Measurements from ENCODE around the gene TREML2.

The TREML2 gene

DNA sequence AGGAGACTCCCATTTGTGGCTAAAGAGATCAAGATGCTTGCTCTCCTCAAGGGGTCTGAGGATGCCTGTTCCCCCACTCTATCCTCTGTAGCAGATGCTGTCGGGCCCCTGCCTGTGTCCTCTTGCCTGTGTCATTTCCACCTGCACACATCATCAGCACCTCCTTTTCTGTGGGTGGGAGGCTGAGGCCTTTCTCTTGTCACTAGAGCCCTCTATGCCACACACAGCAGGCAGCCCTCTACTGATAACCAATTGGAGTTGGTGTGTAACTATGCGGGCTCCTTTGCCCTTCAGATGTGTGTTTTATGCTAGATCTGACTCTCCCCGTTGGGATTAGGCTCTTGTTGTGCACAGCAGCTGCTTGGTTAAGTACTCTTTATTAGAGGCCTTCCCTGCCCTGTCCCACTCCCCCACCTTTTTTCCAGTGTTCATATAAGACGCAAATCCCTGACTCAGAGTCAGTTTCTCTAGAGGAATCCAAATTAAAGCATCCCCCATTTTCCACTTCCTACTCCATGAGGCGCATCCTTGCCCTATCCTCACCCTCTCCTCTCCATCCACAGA is 7.7 kb downstream of the TREML2 start:
- no peak overlapping the region for H3K4me3 ChIP-seq (ENCODE audit: low read depth, low read length)
- H3K4me1 ChIP-seq (ENCODE audit: control insufficient read depth, insufficient read depth, low read length) = no peaks in the 10 kb centered on the region
- no peak overlapping the region for H3K27ac ChIP-seq (ENCODE audit: extremely low read depth, low read depth, low read length)
- H3K9me3 ChIP-seq (ENCODE audit: control insufficient read depth, insufficient read depth, low read depth, low read length) = no peaks in the 10 kb centered on the region
- TF ChIP-seq, protein P1, sequence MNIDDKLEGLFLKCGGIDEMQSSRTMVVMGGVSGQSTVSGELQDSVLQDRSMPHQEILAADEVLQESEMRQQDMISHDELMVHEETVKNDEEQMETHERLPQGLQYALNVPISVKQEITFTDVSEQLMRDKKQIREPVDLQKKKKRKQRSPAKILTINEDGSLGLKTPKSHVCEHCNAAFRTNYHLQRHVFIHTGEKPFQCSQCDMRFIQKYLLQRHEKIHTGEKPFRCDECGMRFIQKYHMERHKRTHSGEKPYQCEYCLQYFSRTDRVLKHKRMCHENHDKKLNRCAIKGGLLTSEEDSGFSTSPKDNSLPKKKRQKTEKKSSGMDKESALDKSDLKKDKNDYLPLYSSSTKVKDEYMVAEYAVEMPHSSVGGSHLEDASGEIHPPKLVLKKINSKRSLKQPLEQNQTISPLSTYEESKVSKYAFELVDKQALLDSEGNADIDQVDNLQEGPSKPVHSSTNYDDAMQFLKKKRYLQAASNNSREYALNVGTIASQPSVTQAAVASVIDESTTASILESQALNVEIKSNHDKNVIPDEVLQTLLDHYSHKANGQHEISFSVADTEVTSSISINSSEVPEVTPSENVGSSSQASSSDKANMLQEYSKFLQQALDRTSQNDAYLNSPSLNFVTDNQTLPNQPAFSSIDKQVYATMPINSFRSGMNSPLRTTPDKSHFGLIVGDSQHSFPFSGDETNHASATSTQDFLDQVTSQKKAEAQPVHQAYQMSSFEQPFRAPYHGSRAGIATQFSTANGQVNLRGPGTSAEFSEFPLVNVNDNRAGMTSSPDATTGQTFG (tag by site-specific recombination; IDR thresholded peaks at IDR 0.05; ENCODE audit: borderline replicate concordance) = no peak
- TF ChIP-seq ZFP37 (tag by site-specific recombination; IDR thresholded peaks at IDR 0.05) (no peak), ZNF654 (tag by site-specific recombination; IDR thresholded peaks at IDR 0.05; ENCODE audit: low read depth) (no peak), KLF7 (tag by site-specific recombination; IDR thresholded peaks at IDR 0.05; ENCODE audit: borderline replicate concordance) (no peak), ZNF311 (tag by site-specific recombination; IDR thresholded peaks at IDR 0.05; ENCODE audit: borderline replicate concordance) (no peak), ZNF274 (IDR thresholded peaks at IDR 0.05; ENCODE audit: low read length) (no peak), ZNF274 (tag by site-specific recombination; IDR thresholded peaks at IDR 0.05; ENCODE audit: borderline replicate concordance) (no peak), ZNF423 (tag by site-specific recombination; IDR thresholded peaks at IDR 0.05) (no peak), ZNF211 (tag by site-specific recombination; IDR thresholded peaks at IDR 0.05; ENCODE audit: low read depth) (no peak), ZFP3 (tag by site-specific recombination; IDR thresholded peaks at IDR 0.05; ENCODE audit: low read depth) (no peak), GLIS2 (tag by site-specific recombination; IDR thresholded peaks at IDR 0.05) (no peak), YY2 (tag by site-specific recombination; IDR thresholded peaks at IDR 0.05) (no peak), ZNF501 (tag by site-specific recombination; IDR thresholded peaks at IDR 0.05) (no peak), ZNF530 (tag by site-specific recombination; IDR thresholded peaks at IDR 0.05; ENCODE audit: low read depth) (no peak), ZNF837 (tag by site-specific recombination; IDR thresholded peaks at IDR 0.05) (no peak)
- CTCF ChIA-PET = interaction anchor here (1.5 kb wide), 1 partner anchor 114 kb away, joined by 4 read pairs; no protein-coding TSS in a partner anchor
- no peaks in the 10 kb centered on the region for H3K36me3 ChIP-seq (ENCODE audit: control insufficient read depth in 2 of 2, insufficient read depth in 1 of 2, low read length in 2 of 2)
- POLR2A ChIA-PET = no interaction called here

DNA sequence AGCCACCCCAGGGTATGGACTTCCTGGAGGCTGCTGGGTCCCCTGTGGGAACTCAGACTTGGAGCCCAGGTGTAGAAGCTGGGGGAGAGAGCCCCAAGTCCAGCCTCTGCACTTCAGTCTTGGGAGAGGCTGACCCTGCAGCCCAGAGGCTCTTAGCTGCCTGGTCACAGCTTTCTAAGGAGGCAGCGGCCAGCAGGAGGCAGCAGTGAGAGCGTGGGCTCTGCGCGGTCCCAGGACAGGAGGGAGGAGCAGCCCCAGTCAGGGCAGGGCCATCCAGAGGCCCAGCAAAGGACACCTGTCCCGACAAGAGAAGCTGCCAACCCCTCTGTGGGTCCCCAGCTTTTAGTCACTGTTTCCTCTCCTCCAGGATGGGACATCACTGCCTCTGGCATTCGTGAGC is 9.4 kb downstream of the TREML2 start:
- TF ChIP-seq ZNF175 (tag by site-specific recombination; IDR thresholded peaks at IDR 0.05) = no peak
- TF ChIP-seq, protein P1 (tag by site-specific recombination; IDR thresholded peaks at IDR 0.05; ENCODE audit: borderline replicate concordance) = no peak
- no peak for TF ChIP-seq ZNF76 (tag by site-specific recombination; IDR thresholded peaks at IDR 0.05; ENCODE audit: borderline replicate concordance, low read depth)
- TF ChIP-seq, protein P2, sequence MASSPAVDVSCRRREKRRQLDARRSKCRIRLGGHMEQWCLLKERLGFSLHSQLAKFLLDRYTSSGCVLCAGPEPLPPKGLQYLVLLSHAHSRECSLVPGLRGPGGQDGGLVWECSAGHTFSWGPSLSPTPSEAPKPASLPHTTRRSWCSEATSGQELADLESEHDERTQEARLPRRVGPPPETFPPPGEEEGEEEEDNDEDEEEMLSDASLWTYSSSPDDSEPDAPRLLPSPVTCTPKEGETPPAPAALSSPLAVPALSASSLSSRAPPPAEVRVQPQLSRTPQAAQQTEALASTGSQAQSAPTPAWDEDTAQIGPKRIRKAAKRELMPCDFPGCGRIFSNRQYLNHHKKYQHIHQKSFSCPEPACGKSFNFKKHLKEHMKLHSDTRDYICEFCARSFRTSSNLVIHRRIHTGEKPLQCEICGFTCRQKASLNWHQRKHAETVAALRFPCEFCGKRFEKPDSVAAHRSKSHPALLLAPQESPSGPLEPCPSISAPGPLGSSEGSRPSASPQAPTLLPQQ (tag by site-specific recombination; IDR thresholded peaks at IDR 0.05) = no peak
- TF ChIP-seq, protein P3, sequence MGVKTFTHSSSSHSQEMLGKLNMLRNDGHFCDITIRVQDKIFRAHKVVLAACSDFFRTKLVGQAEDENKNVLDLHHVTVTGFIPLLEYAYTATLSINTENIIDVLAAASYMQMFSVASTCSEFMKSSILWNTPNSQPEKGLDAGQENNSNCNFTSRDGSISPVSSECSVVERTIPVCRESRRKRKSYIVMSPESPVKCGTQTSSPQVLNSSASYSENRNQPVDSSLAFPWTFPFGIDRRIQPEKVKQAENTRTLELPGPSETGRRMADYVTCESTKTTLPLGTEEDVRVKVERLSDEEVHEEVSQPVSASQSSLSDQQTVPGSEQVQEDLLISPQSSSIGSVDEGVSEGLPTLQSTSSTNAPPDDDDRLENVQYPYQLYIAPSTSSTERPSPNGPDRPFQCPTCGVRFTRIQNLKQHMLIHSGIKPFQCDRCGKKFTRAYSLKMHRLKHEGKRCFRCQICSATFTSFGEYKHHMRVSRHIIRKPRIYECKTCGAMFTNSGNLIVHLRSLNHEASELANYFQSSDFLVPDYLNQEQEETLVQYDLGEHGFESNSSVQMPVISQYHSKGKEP (tag by site-specific recombination; IDR thresholded peaks at IDR 0.05) = no peak
- no peaks in the 10 kb centered on the region for H3K36me3 ChIP-seq (ENCODE audit: control insufficient read depth in 2 of 2, insufficient read depth in 1 of 2, low read length in 2 of 2)
- POLR2A ChIA-PET = no interaction called here
- no peaks in the 10 kb centered on the region for H3K4me1 ChIP-seq (ENCODE audit: control insufficient read depth, insufficient read depth, low read length)
- CTCF ChIA-PET = interaction anchor here (0.7 to 3.6 kb wide), 11 partner anchors 9 to 127 kb away, joined by 3 to 19 read pairs (median 4); partner anchors contain the start of gene TREML2
- H3K9me3 ChIP-seq (ENCODE audit: control insufficient read depth, insufficient read depth, low read depth, low read length) = no peaks in the 10 kb centered on the region
- H3K27ac ChIP-seq (ENCODE audit: extremely low read depth, low read depth, low read length) = no peak overlapping the region
- no peak overlapping the region for H3K4me3 ChIP-seq (ENCODE audit: low read depth, low read length)
